HepG2 (cell line): Measurements from ENCODE around the gene MTMR3. TPM values are rescaled to one million over a fixed set of nuclear protein-coding genes. Genes with fewer than 3 reads are reported as not detected.
A peak's percentile ranks its signal among the peaks of the same experiment; 100 is the strongest.

Source experiments
- ATAC-seq: fragments of 200-7000 bp; cut with Tn5 transposase; 3 replicates; pipeline ENCODE4 v1.9.1; 2020; ENCODE audit warnings: mild to moderate bottlenecking, moderate library complexity
- BruUV-seq: library from RNA; stranded (reverse); fragments of 400-500 nt; replicated peaks from 2 replicates; lab custom pipeline; 2021; lab: Mats Ljungman, UMichigan
- CTCF ChIA-PET: fragments of 300-600 bp; formaldehyde crosslinking; extraction: SDS; loops from one replicate; lab custom pipeline; 2021; ENCODE audit warnings: low total read pairs, inconsistent platforms, low intra/inter-chr PET ratio; lab: Yijun Ruan, JAX
- POLR2A ChIA-PET: fragments of 350-600 bp; sonication (Branson Sonifier 250); formaldehyde crosslinking; loops from one replicate; lab custom pipeline; 2020; ENCODE audit warnings: antibody characterized with exemption, inconsistent platforms; lab: Yijun Ruan, JAX
- DNase-seq: peaks from one replicate; pipeline ENCODE4 v3.0.0-alpha.2; 2015; ENCODE audit warnings: low spot score
- FAIRE-seq: peaks from 3 replicates; lab custom pipeline; 2011; peaks lifted over from hg19 to GRCh38; lab: Jason Lieb, UNC
- H2AFZ ChIP-seq: one replicate; pipeline ENCODE4 v1.6.1; 2011; ENCODE audit warnings: low read length, inconsistent platforms
- H3K27ac ChIP-seq: fragments of 300-600 bp; 3 replicates; pipeline ENCODE4 v1.8.0; 2011; ENCODE audit warnings: mixed run types, mild to moderate bottlenecking, mixed read lengths, low read length, inconsistent platforms; ENCODE audit not compliant: insufficient read depth; ENCODE audit errors: extremely low read length
- H3K27me3 ChIP-seq, 2 experiments: fragments of 200-600 bp in 1 of 2; 2 replicates in 1 of 2; 3 replicates in 1 of 2; pipeline versions ENCODE4 v1.6.0 to v1.8.0; 2011; ENCODE audit warnings: low read length in 2 of 2, mild to moderate bottlenecking in 2 of 2, moderate library complexity in 2 of 2, inconsistent platforms in 1 of 2; ENCODE audit not compliant: insufficient read depth in 2 of 2, control insufficient read depth in 1 of 2
- H3K36me3 ChIP-seq, 2 experiments: fragments of 200-600 bp in 1 of 2; replicated peaks in 1 of 2; 2 replicates in 1 of 2; 3 replicates in 1 of 2; pipeline versions ENCODE4 v1.5.1 to v1.8.0; 2011; ENCODE audit warnings: low read length in 2 of 2, inconsistent platforms in 1 of 2; ENCODE audit not compliant: insufficient read depth in 2 of 2, control insufficient read depth in 1 of 2
- H3K4me1 ChIP-seq: 2 replicates; pipeline ENCODE4 v1.5.1; 2012; ENCODE audit warnings: low read length, inconsistent platforms; ENCODE audit not compliant: insufficient read depth
- H3K4me2 ChIP-seq: 2 replicates; pipeline ENCODE4 v1.6.0; 2011; ENCODE audit warnings: low read depth, low read length, inconsistent platforms
- H3K4me3 ChIP-seq, 3 experiments: fragments of 200-600 bp in 1 of 3; sonication (generic), shearing (Covaris generic) in 1 of 3; replicated peaks in 1 of 3; 2 replicates each; pipeline ENCODE4 v1.5.1; 2011 to 2016; ENCODE audit warnings: low read length in 3 of 3, inconsistent platforms in 2 of 3, low read depth in 2 of 3, mild to moderate bottlenecking in 2 of 3, control low read depth in 1 of 3, mixed read lengths in 1 of 3; ENCODE audit not compliant: insufficient read depth in 1 of 3
- H3K79me2 ChIP-seq: one replicate; pipeline ENCODE4 v1.6.1; 2011; ENCODE audit warnings: low read length, inconsistent platforms; ENCODE audit not compliant: insufficient read depth
- H3K9ac ChIP-seq: 2 replicates; pipeline ENCODE4 v1.6.0; 2011; ENCODE audit warnings: mild to moderate bottlenecking, low read depth, low read length, inconsistent platforms; ENCODE audit not compliant: insufficient read depth
- H3K9me3 ChIP-seq: 2 replicates; pipeline ENCODE4 v1.5.1; 2012; ENCODE audit warnings: mild to moderate bottlenecking, low read length
- H4K20me1 ChIP-seq: 2 replicates; pipeline ENCODE4 v1.6.0; 2011; ENCODE audit warnings: inconsistent platforms, mild to moderate bottlenecking, low read length, moderate library complexity; ENCODE audit not compliant: insufficient read depth
- ASH2L ChIP-seq: fragments of 300-600, 200-600 bp; sonication (generic); IDR thresholded peaks from 2 replicates; pipeline ENCODE4 v1.7.0; 2017; ENCODE audit warnings: low read depth, mild to moderate bottlenecking, moderate library complexity, mixed read lengths, low read length; ENCODE audit not compliant: insufficient read length
- CREB1 ChIP-seq, 2 experiments: fragments of 450-650 bp in 1 of 2; IDR thresholded peaks; 2 replicates each; pipeline ENCODE4 v1.6.1; 2016 to 2017; ENCODE audit warnings: control low read depth in 1 of 2, mild to moderate bottlenecking in 1 of 2, missing compliant biosample characterization in 1 of 2, missing genetic modification characterization in 1 of 2
- LBX2 ChIP-seq: sonication (generic); formaldehyde crosslinking; IDR thresholded peaks from 2 replicates; pipeline ENCODE4 v1.5.0; 2020; ENCODE audit warnings: missing genetic modification reagents, mild to moderate bottlenecking, borderline replicate concordance
- MAF1 ChIP-seq: sonication (generic); formaldehyde crosslinking; IDR thresholded peaks from 2 replicates; pipeline ENCODE4 v1.5.0; 2020; ENCODE audit warnings: missing genetic modification reagents, borderline replicate concordance
- RXRA ChIP-seq: sonication (generic); formaldehyde crosslinking; IDR thresholded peaks from 2 replicates; pipeline ENCODE4 v1.5.1; 2020; ENCODE audit warnings: missing genetic modification reagents
- SOX6 ChIP-seq, 2 experiments: fragments of 450-650 bp in 1 of 2; sonication (generic) in 1 of 2; formaldehyde crosslinking in 1 of 2; IDR thresholded peaks; 2 replicates each; pipeline versions ENCODE4 v1.4.0 to v1.6.1; 2017 to 2020; ENCODE audit warnings: antibody characterized with exemption in 1 of 2, mild to moderate bottlenecking in 1 of 2, missing genetic modification reagents in 1 of 2
- TCF12 ChIP-seq, 2 experiments: fragments of 450-650 bp in 1 of 2; sonication (generic) in 1 of 2; formaldehyde crosslinking in 1 of 2; IDR thresholded peaks; 2 replicates each; pipeline versions ENCODE4 v1.6.1 to v1.8.0; 2017 to 2022; ENCODE audit warnings: antibody characterized with exemption in 1 of 2, mild to moderate bottlenecking in 1 of 2, missing genetic modification reagents in 1 of 2, moderate library complexity in 1 of 2
- ZBTB3 ChIP-seq: sonication (generic); formaldehyde crosslinking; IDR thresholded peaks from 2 replicates; pipeline ENCODE4 v1.4.0; 2020; ENCODE audit warnings: low read depth, mild to moderate bottlenecking, moderate library complexity, missing genetic modification reagents, borderline replicate concordance
- ZNF101 ChIP-seq: sonication (generic); formaldehyde crosslinking; IDR thresholded peaks from 2 replicates; pipeline ENCODE4 v1.4.0; 2020; ENCODE audit warnings: mild to moderate bottlenecking, low read depth, missing genetic modification reagents, borderline replicate concordance
- ZNF160 ChIP-seq: sonication (generic); formaldehyde crosslinking; IDR thresholded peaks from 2 replicates; pipeline ENCODE4 v1.8.0; 2022; ENCODE audit warnings: mild to moderate bottlenecking, inconsistent platforms, missing genetic modification reagents
- ZNF335 ChIP-seq: sonication (generic); formaldehyde crosslinking; IDR thresholded peaks from 2 replicates; pipeline ENCODE4 v1.4.0; 2020; ENCODE audit warnings: missing genetic modification reagents
- ZNF343 ChIP-seq: sonication (generic); formaldehyde crosslinking; IDR thresholded peaks from 2 replicates; pipeline ENCODE4 v1.4.0; 2020; ENCODE audit warnings: mild to moderate bottlenecking, missing genetic modification reagents
- WGBS: methylation state at CpG from one replicate; pipeline ENCODE4 v1.1.6; 2017; ENCODE audit warnings: low lambda C conversion rate; 5-methylcytosine and 5-hydroxymethylcytosine counted together
- in situ Hi-C: cut with HindIII; loops from 2 replicates; pipeline ENCODE4 v1.10.0; 2017; ENCODE audit warnings: low pct_unique_long_range_greater_than_20kb; ENCODE audit not compliant: extremely low pct_ligation_motif_present
- intact Hi-C: fragments of 100-400 bp; cut with micrococcal nuclease; formaldehyde crosslinking; loops from one replicate; pipeline ENCODE4 v1.10.0; 2022; ENCODE audit not compliant: unreplicated experiment
- polyA plus RNA-seq, 8 experiments: library from polyadenylated mRNA; depleted of rRNA in 3 of 8; stranded (reverse) in 7 of 8; unstranded in 1 of 8; fragments of >200 nt; fragmentation: Illumina TruSeq in 4 of 8; extraction: Trizol in 4 of 8; gene quantifications; 2 replicates each; pipeline versions ENCODE4 v1.2.1 to v1.2.3, GENCODE V29; 2011 to 2016; ENCODE audit warnings: low read depth in 4 of 8, missing spikeins in 1 of 8, mixed read lengths in 1 of 8; ENCODE audit not compliant: insufficient read depth in 1 of 8
- total RNA-seq, 5 experiments: library from RNA; depleted of rRNA; stranded (reverse); fragments of >200 nt; fragmentation: Illumina TruSeq; extraction: Trizol; gene quantifications; 2 replicates each; pipeline ENCODE4 v1.2.3, GENCODE V29; 2016; ENCODE audit warnings: low read depth in 1 of 5
- TF ChIP-seq, protein P1 (sequence below): sonication (generic); formaldehyde crosslinking; IDR thresholded peaks from 2 replicates; pipeline ENCODE4 v1.8.1; 2023; ENCODE audit warnings: mild to moderate bottlenecking, missing genetic modification reagents
- TF ChIP-seq, protein P2 (sequence below): fragments of 450-650 bp; IDR thresholded peaks from 2 replicates; pipeline ENCODE4 v1.6.1; 2017

The MTMR3 gene
- total and polyA plus RNA-seq, 2 of the 13 experiments (the other 11 are each of a cell fraction or from before 2014, with no cell fraction given), result 12.6 to 24.8 TPM

DNA sequence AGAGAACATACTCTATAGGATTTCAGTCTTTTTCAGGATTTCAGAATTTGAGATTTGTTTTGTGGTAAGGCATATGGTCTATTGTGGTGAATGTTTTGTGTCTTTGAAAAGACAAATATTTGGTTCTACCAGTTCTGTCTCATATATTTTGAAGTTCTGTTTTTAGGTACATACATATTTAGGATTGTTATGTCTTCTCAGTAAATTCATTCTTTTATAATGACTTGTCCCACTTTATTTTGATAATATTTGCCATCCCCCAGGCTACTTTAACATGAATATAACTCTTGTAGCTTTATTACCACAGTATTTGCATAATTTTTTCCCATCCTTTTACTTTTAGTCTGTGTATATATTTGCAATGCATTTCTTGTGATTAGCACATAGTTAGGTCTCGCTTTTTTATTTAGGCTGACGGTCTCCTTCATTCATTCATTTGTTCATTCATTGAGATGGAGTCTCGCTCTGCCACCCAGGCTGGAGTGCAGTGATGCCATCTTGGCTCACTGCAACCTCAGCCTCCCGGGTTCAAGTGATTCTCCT is 32.1 kb downstream of the MTMR3 start (continued):
- TF ChIP-seq ZBTB3 (CRISPR knock-in tag), result no peak
- no peak for TF ChIP-seq ASH2L
- TF ChIP-seq RXRA, result no peak
- no peak for TF ChIP-seq SOX6 (IDR thresholded peaks at IDR 0.05)
- TF ChIP-seq SOX6 (CRISPR knock-in tag; IDR thresholded peaks at IDR 0.05), result no peak
- TF ChIP-seq, protein P1, sequence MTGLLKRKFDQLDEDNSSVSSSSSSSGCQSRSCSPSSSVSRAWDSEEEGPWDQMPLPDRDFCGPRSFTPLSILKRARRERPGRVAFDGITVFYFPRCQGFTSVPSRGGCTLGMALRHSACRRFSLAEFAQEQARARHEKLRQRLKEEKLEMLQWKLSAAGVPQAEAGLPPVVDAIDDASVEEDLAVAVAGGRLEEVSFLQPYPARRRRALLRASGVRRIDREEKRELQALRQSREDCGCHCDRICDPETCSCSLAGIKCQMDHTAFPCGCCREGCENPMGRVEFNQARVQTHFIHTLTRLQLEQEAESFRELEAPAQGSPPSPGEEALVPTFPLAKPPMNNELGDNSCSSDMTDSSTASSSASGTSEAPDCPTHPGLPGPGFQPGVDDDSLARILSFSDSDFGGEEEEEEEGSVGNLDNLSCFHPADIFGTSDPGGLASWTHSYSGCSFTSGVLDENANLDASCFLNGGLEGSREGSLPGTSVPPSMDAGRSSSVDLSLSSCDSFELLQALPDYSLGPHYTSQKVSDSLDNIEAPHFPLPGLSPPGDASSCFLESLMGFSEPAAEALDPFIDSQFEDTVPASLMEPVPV (CRISPR knock-in tag), result no peak
- TF ChIP-seq TCF12 (IDR thresholded peaks at IDR 0.05), result no peak
- no peak for TF ChIP-seq TCF12 (CRISPR knock-in tag; IDR thresholded peaks at IDR 0.05)

DNA sequence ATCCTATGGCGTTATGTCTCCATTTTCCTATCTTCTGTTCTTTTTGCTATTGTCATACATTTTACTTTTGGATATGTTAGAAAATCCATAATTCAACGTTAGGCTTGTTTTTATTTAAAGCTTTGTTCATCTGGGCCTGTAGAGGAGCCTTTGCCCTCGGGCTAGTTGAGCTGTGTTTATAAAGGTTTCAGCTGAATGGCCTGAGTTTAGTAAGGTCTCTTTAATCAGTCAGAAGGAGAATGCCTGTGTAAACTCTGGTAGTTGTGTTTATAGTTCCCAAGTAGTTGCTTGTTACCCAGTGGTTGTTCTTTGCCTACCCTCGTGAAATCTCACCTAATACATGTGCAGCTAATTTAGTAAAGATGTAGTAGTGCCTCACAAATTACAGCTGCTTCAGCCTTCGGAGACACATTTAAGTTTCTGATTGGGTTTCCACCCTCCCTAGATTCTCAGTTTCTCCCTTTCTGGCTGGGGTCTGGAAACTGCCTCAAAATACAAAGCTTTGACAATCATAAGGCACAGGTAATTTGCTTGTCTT is 33.1 kb downstream of the MTMR3 start:
- Histone ChIP-seq H3K4me3 (no peak overlapping the region), H3K4me1 (peaks cover 55% of the 10 kb centered on the region), H3K4me2 (no peak overlapping the region), H3K27me3 (no peaks in the 10 kb centered on the region), H2AFZ (no peak overlapping the region), H3K36me3 (no peaks in the 10 kb centered on the region), H3K9ac (no peak overlapping the region), H3K79me2 (peaks cover 61% of the 10 kb centered on the region), H3K9me3 (no peaks in the 10 kb centered on the region), H3K27ac (peak overlapping the region; percentile 29), H4K20me1 (peaks cover 21% of the 10 kb centered on the region)
- CTCF ChIA-PET, result no interaction called here
- POLR2A ChIA-PET, result interaction anchor here (1.5 kb wide), 1 partner anchor 33 kb away, joined by 8 read pairs; the partner anchor contains the start of gene MTMR3
- intact Hi-C loops (no loop called here), in situ Hi-C loops (no loop called here)
- no peak for DNase-seq
- 54% methylated on average over 5 of the region's 5 CpGs for WGBS
- FAIRE-seq, result peak; percentile 39
- no peak for ATAC-seq
- BruUV-seq, result no TSS peak
- TF ChIP-seq ZNF343 (CRISPR knock-in tag), result no peak
- no peak for TF ChIP-seq LBX2 (CRISPR knock-in tag)
- no peak for TF ChIP-seq MAF1 (CRISPR knock-in tag)
- TF ChIP-seq ZNF101 (CRISPR knock-in tag), result no peak
- TF ChIP-seq ZNF160 (CRISPR knock-in tag), result peak; percentile 99
- TF ChIP-seq ZNF335 (CRISPR knock-in tag), result no peak
- TF ChIP-seq CREB1 (IDR thresholded peaks at IDR 0.05), result no peak
- no peak for TF ChIP-seq CREB1 (CRISPR knock-in tag; IDR thresholded peaks at IDR 0.05)
- TF ChIP-seq, protein P2, sequence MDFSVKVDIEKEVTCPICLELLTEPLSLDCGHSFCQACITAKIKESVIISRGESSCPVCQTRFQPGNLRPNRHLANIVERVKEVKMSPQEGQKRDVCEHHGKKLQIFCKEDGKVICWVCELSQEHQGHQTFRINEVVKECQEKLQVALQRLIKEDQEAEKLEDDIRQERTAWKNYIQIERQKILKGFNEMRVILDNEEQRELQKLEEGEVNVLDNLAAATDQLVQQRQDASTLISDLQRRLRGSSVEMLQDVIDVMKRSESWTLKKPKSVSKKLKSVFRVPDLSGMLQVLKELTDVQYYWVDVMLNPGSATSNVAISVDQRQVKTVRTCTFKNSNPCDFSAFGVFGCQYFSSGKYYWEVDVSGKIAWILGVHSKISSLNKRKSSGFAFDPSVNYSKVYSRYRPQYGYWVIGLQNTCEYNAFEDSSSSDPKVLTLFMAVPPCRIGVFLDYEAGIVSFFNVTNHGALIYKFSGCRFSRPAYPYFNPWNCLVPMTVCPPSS, result no peak
